GM19395 (cell line): ENCODE results near the gene CENPA.

Experiments
- ATAC-seq: cut with Tn5 transposase; IDR thresholded peaks from one replicate; pipeline ENCODE4 v1.9.1; 2021; ENCODE audit warnings: mild to moderate bottlenecking, moderate library complexity; ENCODE audit not compliant: unreplicated experiment

Gene CENPA

DNA sequence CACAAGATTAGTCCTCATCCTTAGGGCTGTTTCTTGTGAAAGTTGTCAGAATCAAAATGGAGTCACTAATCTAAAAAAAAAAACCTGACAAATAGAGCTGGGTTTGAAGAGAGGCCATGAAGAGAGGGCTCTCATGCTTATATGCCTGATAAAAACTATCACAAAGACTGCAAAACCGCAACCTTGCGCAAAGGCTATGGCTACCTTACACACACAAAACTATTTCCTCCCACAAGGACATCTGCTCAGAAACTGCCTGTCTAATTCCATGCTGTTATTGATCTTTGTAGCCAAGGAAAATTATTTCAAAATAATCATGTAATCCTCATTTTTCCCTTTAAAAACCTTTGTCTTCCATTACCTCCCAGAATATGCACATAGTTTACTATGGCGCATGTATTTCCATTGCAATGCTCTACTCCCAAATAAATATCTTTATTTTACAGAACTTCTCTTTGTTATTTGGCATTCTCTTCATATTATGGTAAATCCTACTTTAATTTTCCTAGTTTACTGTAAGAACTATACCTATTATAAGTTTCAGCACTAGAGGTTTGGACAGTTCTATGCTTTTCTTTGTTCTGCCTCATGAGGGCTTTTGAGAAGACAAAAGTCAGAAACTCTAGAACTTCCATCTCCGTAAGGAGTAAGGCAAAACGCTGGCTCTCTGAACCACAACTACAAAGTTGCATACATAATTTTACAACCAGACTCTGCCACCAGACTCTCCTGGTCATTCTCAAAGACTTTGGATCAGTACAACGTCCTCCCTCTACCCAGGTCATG lies 52.5 kb downstream of the CENPA start:
- no peak for ATAC-seq

- no peak for ATAC-seq
These were observed 55.2 kb downstream of the CENPA start for GRCh38 chr2:26840937-26841610.

DNA sequence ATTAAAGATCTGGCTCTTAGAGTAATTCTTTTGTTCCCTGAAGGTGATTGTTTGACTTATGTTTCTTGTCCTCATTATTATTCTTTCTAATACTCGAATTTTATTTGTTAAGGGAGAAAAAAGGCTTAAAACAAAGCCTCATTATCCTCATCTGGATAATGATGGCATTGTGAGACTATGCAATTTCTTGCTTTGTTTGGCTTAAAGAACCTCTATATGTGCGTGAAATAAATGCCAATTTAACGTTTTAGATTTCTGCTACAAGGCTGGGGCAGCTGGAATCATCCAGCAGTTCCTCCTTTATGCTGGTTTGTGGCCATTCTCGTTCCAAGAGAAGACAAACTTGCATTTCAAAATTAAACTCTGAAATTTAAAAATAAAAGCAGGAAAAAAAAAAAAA lies 57.2 kb downstream of the CENPA start:
- no peak for ATAC-seq
